ENCODE results near the gene EGR4.

EGR4 gene

GRCh38 chr2:73283545-73284295 is 9.6 kb downstream of the EGR4 start:
- TF ChIP-seq CTCF (IDR thresholded peaks at IDR 0.05; ENCODE audit: insufficient read depth, missing control alignments): no peak
- no peak for FAIRE-seq
- no peak for DNase-seq (ENCODE audit: insufficient read length, low spot score)

GRCh38 chr2:73282924-73283544 is 10.3 kb downstream of the EGR4 start:
- DNase-seq (ENCODE audit: insufficient read length, low spot score): no peak
- no peak for TF ChIP-seq CTCF (IDR thresholded peaks at IDR 0.05; ENCODE audit: insufficient read depth, missing control alignments)
- FAIRE-seq: no peak

- no peak for TF ChIP-seq CTCF (IDR thresholded peaks at IDR 0.05; ENCODE audit: insufficient read depth, missing control alignments)
- DNase-seq (ENCODE audit: insufficient read length, low spot score) (no peak), FAIRE-seq (no peak)
Observed at GRCh38 chr2:73281244-73281643, 12.1 kb downstream of the EGR4 start.

- no peak for TF ChIP-seq CTCF (IDR thresholded peaks at IDR 0.05; ENCODE audit: insufficient read depth, missing control alignments)
- no peak for DNase-seq (ENCODE audit: insufficient read length, low spot score)
- no peak for FAIRE-seq
Observed at GRCh38 chr2:73279852-73280251, 13.5 kb downstream of the EGR4 start.

GRCh38 chr2:73272270-73272669 is 21.1 kb downstream of the EGR4 start:
- FAIRE-seq (no peak), DNase-seq (ENCODE audit: insufficient read length, low spot score) (no peak)
- no peak for TF ChIP-seq CTCF (IDR thresholded peaks at IDR 0.05; ENCODE audit: insufficient read depth, missing control alignments)

GRCh38 chr2:73269686-73270465 is 23.5 kb downstream of the EGR4 start:
- no peak for FAIRE-seq

More at GRCh38 chr2:73269686-73270465, 23.5 kb downstream of the EGR4 start:
- TF ChIP-seq CTCF (IDR thresholded peaks at IDR 0.05; ENCODE audit: insufficient read depth, missing control alignments): no peak
- no peak for DNase-seq (ENCODE audit: insufficient read length, low spot score)
